Neural cell (in vitro differentiated cells): ENCODE results near the gene JAK3.

Source experiments
- CTCF ChIP-seq: fragments of 450-650 bp; IDR thresholded peaks from 2 replicates; pipeline ENCODE4 v1.5.1; 2014; ENCODE audit warnings: antibody characterized with exemption, mild to moderate bottlenecking, moderate library complexity; ENCODE audit not compliant: poor library complexity, severe bottlenecking
- EP300 ChIP-seq: fragments of 450-650 bp; conservative IDR thresholded peaks from 2 replicates; pipeline ENCODE4 v1.6.1; 2014; ENCODE audit warnings: antibody characterized with exemption, mild to moderate bottlenecking, moderate library complexity; ENCODE audit not compliant: poor library complexity, severe bottlenecking
- EZH2 ChIP-seq: fragments of 200-600, 300-800 bp; shearing (Covaris generic), sonication (generic); IDR thresholded peaks from 2 replicates; pipeline ENCODE4 v1.6.1; 2014; ENCODE audit warnings: antibody characterized with exemption, low read length, borderline replicate concordance, mild to moderate bottlenecking; ENCODE audit not compliant: insufficient read depth, poor library complexity, severe bottlenecking
- POLR2AphosphoS5 ChIP-seq: IDR thresholded peaks from 2 replicates; pipeline ENCODE4 v1.6.1; 2012

- TF ChIP-seq POLR2AphosphoS5, result no peak
- TF ChIP-seq CTCF, result no peak
- no peak for TF ChIP-seq EP300
- TF ChIP-seq EZH2, result no peak
Measured at GRCh38 chr19:17834350-17835181, 13.2 kb downstream of the JAK3 start.
